Testis (tissue), 3 donors: ENCODE measurements around the gene IGSF8. TPM values are rescaled to one million over a fixed set of nuclear protein-coding genes. Genes with fewer than 3 reads are reported as not detected.

ENCODE experiments used
- DNase-seq: peaks from one replicate; pipeline ENCODE4 v3.0.0-alpha.2; 2019
- H3K27ac ChIP-seq, 2 donors: fragments of 200-600 bp; sonication (generic); one replicate each; pipeline ENCODE4 v1.5.1; 2019
- H3K27me3 ChIP-seq: fragments of 200-600 bp; sonication (generic); one replicate; pipeline ENCODE4 v1.5.1; 2019
- H3K36me3 ChIP-seq: fragments of 200-600 bp; sonication (generic); one replicate; pipeline ENCODE4 v1.5.1; 2017; ENCODE audit warnings: low read depth; ENCODE audit errors: missing control alignments
- H3K4me1 ChIP-seq: fragments of 200-600 bp; sonication (generic); one replicate; pipeline ENCODE4 v1.5.1; 2019
- H3K4me3 ChIP-seq, 2 donors: fragments of 200-600 bp; sonication (generic); one replicate each; pipeline ENCODE4 v1.5.1; 2017 to 2019
- H3K9me3 ChIP-seq: fragments of 200-600 bp; sonication (generic); one replicate; pipeline ENCODE4 v1.5.1; 2017
- POLR2A ChIP-seq: fragments of 450-650 bp; IDR thresholded peaks from one replicate; pipeline ENCODE4 v1.6.1; 2017; ENCODE audit warnings: antibody characterized with exemption, mild to moderate bottlenecking, moderate library complexity
- WGBS, 2 donors: methylation state at CpG; one replicate each; pipeline ENCODE4 v1.1.5; 2018; 5-methylcytosine and 5-hydroxymethylcytosine counted together
- intact Hi-C: fragments of 100-400 bp; cut with DNase I; formaldehyde crosslinking; loops from one replicate; pipeline ENCODE4 v1.15.1; 2023; ENCODE audit warnings: low total_unique reads
- polyA plus RNA-seq: library from polyadenylated mRNA; stranded (reverse); fragments of 350-450 nt; fragmentation: Illumina TruSeq; extraction: RNeasy Lipid Tissue Mini Kit (QIAGEN cat#74804); gene quantifications from one replicate; pipeline ENCODE4 v1.2.3, GENCODE V29; 2014; ENCODE audit warnings: low read depth, low replicate concordance; ENCODE audit not compliant: insufficient read depth
- total RNA-seq, 2 donors: library from RNA; depleted of rRNA; stranded (reverse); fragments of >200 nt; gene quantifications; one replicate each; pipeline ENCODE4 v1.2.3, GENCODE V29; 2016
- TF ChIP-seq, protein P1 (sequence below), 3 experiments: fragments of 450-650 bp in 2 of 3; fragments of 200-600 bp in 1 of 3; sonication (generic) in 1 of 3; IDR thresholded peaks; one replicate each; pipeline ENCODE4 v1.5.1; 2016 to 2019; ENCODE audit warnings: antibody characterized with exemption in 3 of 3, mild to moderate bottlenecking in 2 of 3, moderate library complexity in 1 of 3

The IGSF8 gene
- total and polyA plus RNA-seq, 3 donors from 2014 or later: 79.8 to 119 (median 104) TPM

DNA sequence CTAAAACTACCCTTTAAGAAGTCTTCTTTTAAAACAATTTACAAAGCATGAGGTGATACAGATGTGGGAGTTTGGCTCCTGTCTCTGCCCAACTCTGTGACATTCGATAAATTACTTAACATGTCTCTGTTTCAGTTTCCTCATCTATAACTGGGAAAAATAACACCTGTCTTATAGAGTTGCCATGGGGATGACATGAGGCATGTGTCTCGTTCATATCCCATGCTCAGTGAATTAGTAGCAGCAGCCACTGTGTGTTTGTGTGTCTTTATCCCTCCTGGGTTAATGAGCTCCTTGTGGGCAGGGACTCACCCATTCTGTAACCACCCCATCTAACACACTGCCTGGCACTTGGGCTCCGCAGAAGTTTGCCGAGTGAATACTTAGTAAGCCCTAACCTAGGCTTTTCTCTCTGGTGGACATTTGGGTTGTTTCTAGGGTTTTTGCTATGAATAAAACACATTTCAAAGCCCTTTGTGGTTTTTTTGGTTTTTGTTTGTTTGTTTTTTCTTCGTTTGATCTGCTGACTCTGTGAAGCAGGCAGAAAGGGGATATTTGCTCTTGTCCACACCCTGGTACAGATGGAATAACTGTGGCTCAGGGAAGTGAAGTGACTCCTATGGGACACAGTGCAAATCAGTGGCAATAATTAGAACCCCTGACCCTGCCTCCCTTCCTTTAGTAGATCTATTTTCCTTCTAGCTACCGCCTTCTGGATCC, 17.9 kb downstream of the IGSF8 start:
- TF ChIP-seq, protein P1, sequence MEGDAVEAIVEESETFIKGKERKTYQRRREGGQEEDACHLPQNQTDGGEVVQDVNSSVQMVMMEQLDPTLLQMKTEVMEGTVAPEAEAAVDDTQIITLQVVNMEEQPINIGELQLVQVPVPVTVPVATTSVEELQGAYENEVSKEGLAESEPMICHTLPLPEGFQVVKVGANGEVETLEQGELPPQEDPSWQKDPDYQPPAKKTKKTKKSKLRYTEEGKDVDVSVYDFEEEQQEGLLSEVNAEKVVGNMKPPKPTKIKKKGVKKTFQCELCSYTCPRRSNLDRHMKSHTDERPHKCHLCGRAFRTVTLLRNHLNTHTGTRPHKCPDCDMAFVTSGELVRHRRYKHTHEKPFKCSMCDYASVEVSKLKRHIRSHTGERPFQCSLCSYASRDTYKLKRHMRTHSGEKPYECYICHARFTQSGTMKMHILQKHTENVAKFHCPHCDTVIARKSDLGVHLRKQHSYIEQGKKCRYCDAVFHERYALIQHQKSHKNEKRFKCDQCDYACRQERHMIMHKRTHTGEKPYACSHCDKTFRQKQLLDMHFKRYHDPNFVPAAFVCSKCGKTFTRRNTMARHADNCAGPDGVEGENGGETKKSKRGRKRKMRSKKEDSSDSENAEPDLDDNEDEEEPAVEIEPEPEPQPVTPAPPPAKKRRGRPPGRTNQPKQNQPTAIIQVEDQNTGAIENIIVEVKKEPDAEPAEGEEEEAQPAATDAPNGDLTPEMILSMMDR (IDR thresholded peaks at IDR 0.05): no peak
- TF ChIP-seq POLR2A: no peak
- H3K4me1 ChIP-seq: no peaks in the 10 kb centered on the region
- WGBS, 2 donors: 65 to 67% methylated on average over 6 of the region's 6 CpGs
- no peak overlapping the region for H3K4me3 ChIP-seq
- intact Hi-C loops: no loop called here
- H3K27ac ChIP-seq: no peak overlapping the region
- DNase-seq: no peak
- no peaks in the 10 kb centered on the region for H3K36me3 ChIP-seq
- H3K27me3 ChIP-seq: no peaks in the 10 kb centered on the region
- H3K9me3 ChIP-seq: no peaks in the 10 kb centered on the region

DNA sequence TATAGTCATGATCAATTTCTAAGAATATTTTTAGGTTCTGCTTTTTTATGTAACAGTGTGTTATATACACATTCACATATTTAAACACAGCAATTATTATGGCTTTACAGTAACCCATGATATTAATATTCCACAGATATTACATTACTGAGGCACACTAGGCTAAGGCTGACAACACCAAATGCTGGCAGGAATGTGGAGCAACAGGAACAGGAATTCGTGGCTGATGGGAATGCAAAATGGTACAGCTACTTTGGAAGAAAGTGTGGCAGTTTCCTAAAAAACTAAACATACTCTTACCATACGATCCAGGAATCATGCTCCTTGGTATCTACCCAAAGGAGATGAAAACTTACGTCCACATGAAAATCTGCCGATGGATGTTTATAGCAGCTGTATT, 19.0 kb downstream of the IGSF8 start:
- Histone ChIP-seq H3K36me3 (no peaks in the 10 kb centered on the region), H3K27ac (no peak overlapping the region), H3K4me3 (no peak overlapping the region), H3K4me1 (no peaks in the 10 kb centered on the region), H3K9me3 (no peaks in the 10 kb centered on the region), H3K27me3 (no peaks in the 10 kb centered on the region)
- no peak for DNase-seq
- intact Hi-C loops: no loop called here
- no peak for TF ChIP-seq POLR2A
- TF ChIP-seq, protein P1 (IDR thresholded peaks at IDR 0.05): no peak
- WGBS, 2 donors: 75 to 77% methylated on average over 4 of the region's 4 CpGs

DNA sequence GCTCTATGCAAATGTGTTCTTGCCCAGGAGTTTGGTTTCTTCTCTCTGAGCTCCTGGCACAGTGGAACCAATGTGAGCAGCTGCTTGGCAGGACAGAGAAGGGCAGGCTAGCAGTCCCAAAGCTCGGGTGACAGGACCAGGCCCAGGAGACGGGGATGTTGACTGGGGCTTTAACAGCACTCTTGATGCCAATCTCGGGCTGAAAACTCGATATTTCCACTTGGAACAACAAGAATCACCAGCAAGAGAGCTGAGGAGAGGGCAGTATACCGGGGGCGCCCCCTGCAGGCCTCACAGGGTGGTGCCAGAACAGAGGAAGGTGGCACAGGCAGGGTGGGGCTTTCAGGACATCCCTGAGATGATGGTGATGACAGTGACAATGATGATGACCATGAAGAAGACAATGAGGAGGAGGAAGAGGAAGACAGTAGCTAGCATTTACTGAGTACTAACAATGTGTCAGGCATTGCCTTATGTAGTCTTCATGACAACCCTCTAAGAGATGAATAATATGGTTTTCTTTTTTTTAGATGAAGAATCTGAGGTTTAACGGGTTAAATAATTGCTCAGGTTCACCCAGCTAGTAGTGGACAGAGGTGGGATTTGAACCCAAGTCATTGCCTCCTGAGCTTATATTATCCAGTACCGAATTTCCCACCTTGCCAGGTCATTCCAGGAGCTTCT, 19.8 kb downstream of the IGSF8 start:
- Histone ChIP-seq H3K4me1 (no peaks in the 10 kb centered on the region), H3K4me3 (no peak overlapping the region), H3K36me3 (no peaks in the 10 kb centered on the region), H3K27me3 (no peaks in the 10 kb centered on the region), H3K27ac (no peak overlapping the region), H3K9me3 (no peaks in the 10 kb centered on the region)
- intact Hi-C loops: no loop called here
- peak; percentile 58 for DNase-seq
- 40 to 48% methylated on average over 8 of the region's 8 CpGs for WGBS, 2 donors
- no peak for TF ChIP-seq POLR2A
- TF ChIP-seq, protein P1 (IDR thresholded peaks at IDR 0.05): peak; percentile 32 to 69 (median 36)

DNA sequence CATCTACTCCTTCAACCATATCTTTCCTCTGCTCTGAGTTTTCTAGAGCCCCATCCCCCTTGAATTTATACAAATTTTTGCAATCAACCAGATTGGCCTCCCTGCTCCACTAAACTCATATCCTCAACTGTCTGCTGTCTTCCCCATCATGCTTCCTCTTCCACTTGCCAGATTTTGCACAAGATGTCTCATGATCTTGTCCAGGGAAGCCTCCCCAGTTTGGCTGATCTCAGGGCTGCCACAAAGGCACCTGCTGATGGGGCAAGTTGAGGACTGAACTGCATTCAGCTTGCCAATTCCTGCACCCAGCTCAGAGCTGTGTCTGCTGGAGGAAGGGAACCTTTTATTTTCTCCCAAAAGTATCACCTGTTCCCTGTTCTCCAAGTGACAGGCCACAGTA, 20.9 kb downstream of the IGSF8 start:
- H3K27me3 ChIP-seq: no peaks in the 10 kb centered on the region
- no peaks in the 10 kb centered on the region for H3K9me3 ChIP-seq
- H3K4me3 ChIP-seq: no peak overlapping the region
- DNase-seq: no peak
- H3K4me1 ChIP-seq: no peaks in the 10 kb centered on the region
- intact Hi-C loops: no loop called here
- H3K27ac ChIP-seq: no peak overlapping the region
- TF ChIP-seq, protein P1 (IDR thresholded peaks at IDR 0.05): no peak
- no peak for TF ChIP-seq POLR2A
- no peaks in the 10 kb centered on the region for H3K36me3 ChIP-seq

DNA sequence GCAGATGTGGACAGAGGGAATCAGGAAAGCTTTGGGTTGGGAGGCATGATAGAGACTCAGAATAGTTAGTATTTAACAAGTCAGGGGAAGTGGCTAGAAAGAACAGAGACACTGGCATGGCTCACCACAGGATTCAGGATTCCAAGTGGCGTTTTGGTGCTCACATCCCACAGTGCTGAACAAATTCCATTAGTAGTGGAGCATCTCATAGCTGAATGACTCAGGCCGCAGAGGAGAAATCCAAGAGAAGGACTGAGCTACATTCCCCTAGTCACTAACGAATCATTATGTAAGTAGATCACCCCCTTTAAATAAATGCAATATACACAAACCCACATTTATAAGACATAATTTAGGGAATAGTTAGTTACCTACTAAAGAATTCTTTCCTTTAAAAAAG, 22.1 kb downstream of the IGSF8 start:
- no peak overlapping the region for H3K4me3 ChIP-seq

More for the DNA sequence above, 22.1 kb downstream of the IGSF8 start:
- intact Hi-C loops: no loop called here
- TF ChIP-seq, protein P1 (IDR thresholded peaks at IDR 0.05): no peak
- TF ChIP-seq POLR2A: no peak
- Histone ChIP-seq H3K4me1 (no peaks in the 10 kb centered on the region), H3K36me3 (no peaks in the 10 kb centered on the region), H3K27ac (no peak overlapping the region), H3K9me3 (no peaks in the 10 kb centered on the region), H3K27me3 (no peaks in the 10 kb centered on the region)
- WGBS, 2 donors: 83 to 91% methylated on average over 3 of the region's 3 CpGs
- no peak for DNase-seq
